ENCODE measurements around the gene GRIK1.

DNA sequence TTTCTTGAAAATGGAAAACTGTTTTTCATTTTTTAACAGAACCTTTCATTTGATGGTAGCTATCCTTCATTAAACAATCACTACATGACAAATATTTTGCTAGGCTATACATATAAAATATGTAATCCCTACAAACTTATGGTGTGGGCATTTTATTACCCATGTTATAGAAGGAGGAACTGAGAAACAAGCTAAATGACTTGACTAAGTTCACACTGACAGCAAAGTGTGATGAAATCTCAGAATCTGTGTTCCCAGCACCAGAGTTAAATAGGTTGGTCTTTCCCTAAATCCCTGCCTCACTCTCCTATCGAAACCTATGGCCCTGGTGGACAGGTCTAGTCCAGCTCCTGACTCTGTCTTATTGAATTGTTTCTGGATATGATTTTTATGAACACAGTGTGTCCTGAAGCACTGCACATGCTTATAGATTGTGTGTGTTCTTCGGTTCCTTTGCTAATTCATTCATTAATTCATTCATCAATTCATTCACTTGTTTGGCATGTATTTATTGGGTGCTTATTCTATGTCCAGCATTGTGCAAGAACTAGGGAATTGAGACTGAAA, 301.0 kb downstream of the GRIK1 start:
- no peak for TF ChIP-seq EZH2 (IDR thresholded peaks at IDR 0.05)
- no peak for TF ChIP-seq POLR2AphosphoS5 (IDR thresholded peaks at IDR 0.05; ENCODE audit: borderline replicate concordance, low read depth, low read length)

Measured in SK-N-MC (cell line).